ENCODE data around the gene BCAS3.
"Not testable (repeated sequence)": the region's sequence is repeated elsewhere in the genome, so short reads cannot be mapped to it uniquely, and the experiment has no call there.

Gene BCAS3

DNA sequence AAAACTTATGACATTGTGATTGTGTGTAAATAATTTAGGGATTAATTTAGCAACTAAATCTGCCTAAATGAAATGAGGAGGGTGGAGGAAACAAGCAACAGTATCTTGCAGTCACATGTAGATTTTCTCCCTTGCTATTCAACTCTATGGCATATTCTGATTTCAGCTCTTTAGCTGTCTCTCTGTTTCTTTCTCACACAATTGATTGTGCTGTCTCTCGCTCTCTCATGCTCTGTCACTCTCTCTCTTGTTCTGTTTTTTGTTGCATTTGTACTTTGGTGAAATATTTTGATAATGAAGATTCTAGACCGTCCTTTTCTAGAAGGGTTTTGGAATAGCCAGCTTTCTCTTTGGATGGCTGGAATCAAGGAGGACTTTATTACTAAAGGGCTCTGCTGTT lies 70.6 kb downstream of the BCAS3 start:
- Mint-ChIP-seq H3K27me3 (no peaks in the 10 kb centered on the region), H3K4me3 (no peak overlapping the region), H3K27ac (no peak overlapping the region), H3K4me1 (peaks cover 14% of the 10 kb centered on the region), H3K36me3 (peaks cover 12% of the 10 kb centered on the region), H3K9me3 (peaks cover 3% of the 10 kb centered on the region)
- ATAC-seq = no peak

- Mint-ChIP-seq H3K27ac (no peak overlapping the region), H3K36me3 (peaks cover 12% of the 10 kb centered on the region), H3K4me3 (no peak overlapping the region), H3K4me1 (peaks cover 8% of the 10 kb centered on the region), H3K9me3 (peaks cover 3% of the 10 kb centered on the region), H3K27me3 (no peaks in the 10 kb centered on the region)
- no peak for ATAC-seq
Measured at GRCh38 chr17:60749050-60749449, 71.4 kb downstream of the BCAS3 start.

DNA sequence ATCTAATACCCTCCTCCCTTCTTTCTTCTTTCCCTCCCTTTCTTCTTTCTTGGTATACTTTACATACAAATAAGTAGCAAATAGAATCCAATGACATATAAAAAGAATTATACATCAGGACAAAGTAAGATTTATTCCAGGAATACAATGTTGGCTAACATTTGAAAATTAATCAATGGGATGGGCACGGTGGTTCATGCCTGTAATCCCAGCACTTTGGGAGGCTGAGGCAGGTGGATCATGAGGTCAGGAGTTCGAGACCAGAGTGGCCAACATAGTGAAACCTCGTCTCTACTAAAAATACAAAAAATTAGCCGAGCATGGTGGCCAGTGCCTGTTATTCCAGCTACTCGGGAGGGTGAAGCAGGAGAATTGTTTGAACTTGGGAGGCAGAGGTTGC lies 72.1 kb downstream of the BCAS3 start:
- Mint-ChIP-seq H3K9me3 (peaks cover 3% of the 10 kb centered on the region), H3K4me1 (peaks cover 8% of the 10 kb centered on the region), H3K36me3 (peaks cover 12% of the 10 kb centered on the region), H3K4me3 (no peak overlapping the region), H3K27ac (no peak overlapping the region), H3K27me3 (no peaks in the 10 kb centered on the region)
- ATAC-seq = no peak

DNA sequence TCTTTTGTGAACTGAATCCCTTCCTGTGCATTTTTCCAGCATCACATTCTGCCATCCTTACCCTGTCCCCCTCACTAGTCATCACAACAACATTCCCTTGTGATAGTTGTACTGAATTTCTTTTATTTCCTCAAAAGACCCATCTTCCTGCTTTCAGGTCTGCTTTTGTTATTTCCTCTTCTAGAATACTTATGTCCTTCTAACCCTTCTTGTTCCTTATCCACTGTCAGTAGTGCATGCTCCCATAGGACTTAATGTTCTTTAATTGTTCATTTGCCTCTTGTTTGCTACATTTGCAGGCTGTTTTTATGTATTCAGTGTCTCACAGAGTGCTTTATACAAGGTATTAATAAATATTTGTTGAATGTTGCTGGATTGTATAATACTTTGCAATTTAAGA lies 73.0 kb downstream of the BCAS3 start:
- Mint-ChIP-seq H3K4me1 (peaks cover 8% of the 10 kb centered on the region), H3K4me3 (no peak overlapping the region), H3K9me3 (peaks cover 3% of the 10 kb centered on the region), H3K36me3 (peaks cover 12% of the 10 kb centered on the region), H3K27ac (no peak overlapping the region), H3K27me3 (no peaks in the 10 kb centered on the region)
- no peak for ATAC-seq

DNA sequence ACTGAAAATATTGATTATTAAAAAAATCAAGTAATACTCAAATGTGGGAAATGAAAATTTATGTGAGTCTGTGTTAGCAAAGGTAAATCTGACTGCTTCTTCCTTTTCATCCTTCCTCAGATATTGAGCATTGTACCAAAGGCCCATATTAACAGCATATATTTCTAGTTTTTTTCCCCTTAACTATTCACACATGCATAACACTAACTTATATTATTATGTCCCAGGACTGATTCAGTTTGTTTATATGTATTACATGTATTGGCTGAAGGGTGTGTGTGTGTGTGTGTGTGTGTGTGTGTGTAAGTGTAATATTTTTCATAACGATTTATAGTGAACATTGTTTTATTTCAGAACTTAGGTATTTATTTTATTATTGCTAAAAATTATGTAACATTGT lies 74.2 kb downstream of the BCAS3 start:
- no peaks in the 10 kb centered on the region for H3K27me3 Mint-ChIP-seq
- peaks cover 8% of the 10 kb centered on the region for H3K4me1 Mint-ChIP-seq
- H3K27ac Mint-ChIP-seq = no peak overlapping the region
- peaks cover 3% of the 10 kb centered on the region for H3K9me3 Mint-ChIP-seq
- ATAC-seq = no peak
- H3K36me3 Mint-ChIP-seq = peaks cover 12% of the 10 kb centered on the region
- no peak overlapping the region for H3K4me3 Mint-ChIP-seq

DNA sequence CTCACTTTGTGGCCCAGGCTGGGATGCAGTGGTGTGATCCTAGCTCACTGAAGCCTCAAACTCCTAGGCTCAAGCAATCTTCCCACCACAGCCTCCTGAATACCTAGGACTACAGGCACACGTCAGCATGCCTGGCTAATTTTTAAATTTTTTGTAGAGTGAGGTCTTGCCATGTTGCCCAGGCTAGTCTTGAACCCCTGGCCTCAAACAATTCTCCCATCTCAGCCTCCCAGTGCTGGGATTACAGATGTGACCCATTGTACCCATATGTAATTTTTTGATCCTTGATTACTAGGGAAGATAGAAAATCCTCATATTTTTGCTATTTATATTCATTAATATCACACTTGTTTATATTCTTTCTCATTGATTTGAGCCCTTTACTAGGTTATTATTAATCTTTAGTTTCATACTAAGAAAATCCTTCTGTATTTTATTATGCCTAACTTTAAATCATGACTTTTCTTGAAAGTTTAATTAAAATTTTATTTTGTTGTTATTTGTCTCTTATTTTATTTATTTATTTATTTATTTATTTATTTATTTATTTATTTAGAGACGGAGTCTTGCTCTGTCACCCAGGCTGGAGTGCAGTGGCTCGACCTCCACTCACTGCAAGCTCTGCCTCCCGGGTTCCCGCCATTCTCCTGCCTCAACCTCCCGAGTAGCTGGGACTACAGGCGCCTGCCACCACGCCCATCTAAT lies 75.4 kb downstream of the BCAS3 start:
- Mint-ChIP-seq H3K27ac (no peak overlapping the region), H3K4me1 (peaks cover 8% of the 10 kb centered on the region), H3K27me3 (no peaks in the 10 kb centered on the region), H3K4me3 (no peak overlapping the region), H3K9me3 (peaks cover 3% of the 10 kb centered on the region), H3K36me3 (peaks cover 6% of the 10 kb centered on the region)
- ATAC-seq = no peak

DNA sequence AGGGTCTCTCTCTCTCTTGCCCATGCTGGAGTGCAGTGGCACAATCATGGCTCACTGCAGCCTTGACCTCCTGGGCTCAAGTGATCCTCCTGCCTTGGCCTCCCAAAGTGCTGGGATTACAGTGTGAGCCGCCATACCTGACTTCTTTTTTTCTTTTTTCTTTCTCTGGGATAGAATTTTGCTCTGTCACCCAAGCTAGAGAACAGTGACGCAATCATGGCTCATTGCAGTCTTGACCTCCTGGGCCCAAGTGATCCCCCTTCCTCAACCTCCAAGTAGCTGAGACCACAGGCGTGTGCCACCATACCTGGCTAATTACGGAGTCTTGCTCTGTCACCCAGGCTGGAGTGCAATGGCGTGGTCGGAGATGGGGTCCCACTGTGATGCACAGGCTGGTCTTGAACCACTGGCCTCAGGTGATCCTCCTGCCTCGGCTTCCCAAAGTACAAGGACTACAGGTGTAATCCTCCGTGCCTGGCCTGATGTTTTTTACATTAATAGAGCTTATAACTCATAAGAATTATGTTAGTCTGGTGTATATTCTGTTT lies 76.5 kb downstream of the BCAS3 start:
- Mint-ChIP-seq H3K4me1 (peaks cover 8% of the 10 kb centered on the region), H3K36me3 (peaks cover 9% of the 10 kb centered on the region), H3K27me3 (no peaks in the 10 kb centered on the region), H3K9me3 (peaks cover 3% of the 10 kb centered on the region), H3K27ac (no peak overlapping the region), H3K4me3 (no peak overlapping the region)
- ATAC-seq = no peak

DNA sequence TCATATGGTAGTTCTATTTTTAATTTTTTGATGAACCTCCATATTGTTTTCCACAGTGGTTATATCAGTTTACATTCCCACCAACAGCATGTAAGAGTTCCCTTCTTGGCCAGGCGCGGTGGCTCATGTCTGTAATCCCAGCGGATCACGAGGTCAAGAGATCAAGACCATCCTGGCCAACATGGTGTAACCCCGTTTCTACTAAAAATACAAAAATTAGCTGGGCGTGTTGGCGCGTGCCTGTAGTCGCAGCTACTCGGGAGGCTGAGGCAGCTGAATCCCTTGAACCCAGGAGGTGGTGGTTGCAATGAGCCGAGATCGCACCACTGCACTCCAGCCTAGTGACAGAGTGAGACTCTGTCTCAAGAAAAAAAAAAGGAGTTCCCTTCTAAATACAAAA lies 79.1 kb downstream of the BCAS3 start:
- ATAC-seq, H3K4me3 Mint-ChIP-seq, H3K27me3 Mint-ChIP-seq, H3K9me3 Mint-ChIP-seq, H3K27ac Mint-ChIP-seq, H3K4me1 Mint-ChIP-seq: not testable (repeated sequence)
- peaks cover 29% of the 10 kb centered on the region for H3K36me3 Mint-ChIP-seq

- peaks cover 35% of the 10 kb centered on the region for H3K36me3 Mint-ChIP-seq
- H3K27me3 Mint-ChIP-seq = no peaks in the 10 kb centered on the region
- peaks cover 4% of the 10 kb centered on the region for H3K9me3 Mint-ChIP-seq
- no peaks in the 10 kb centered on the region for H3K4me1 Mint-ChIP-seq
- no peak overlapping the region for H3K27ac Mint-ChIP-seq
- ATAC-seq = no peak
- no peak overlapping the region for H3K4me3 Mint-ChIP-seq
Measured at GRCh38 chr17:60757437-60757836, 79.8 kb downstream of the BCAS3 start.

- peaks cover 15% of the 10 kb centered on the region for H3K4me1 Mint-ChIP-seq
- H3K9me3 Mint-ChIP-seq = peaks cover 14% of the 10 kb centered on the region
- H3K4me3 Mint-ChIP-seq = no peak overlapping the region
Measured at GRCh38 chr17:60759756-60760155, 82.1 kb downstream of the BCAS3 start.

GRCh38 chr17:60761301-60761700 lies 83.7 kb downstream of the BCAS3 start:
- not testable (repeated sequence) for H3K27me3 Mint-ChIP-seq, H3K27ac Mint-ChIP-seq

More at GRCh38 chr17:60759756-60760155, 82.1 kb downstream of the BCAS3 start:
- Mint-ChIP-seq H3K27me3 (no peaks in the 10 kb centered on the region), H3K36me3 (peaks cover 57% of the 10 kb centered on the region), H3K27ac (no peak overlapping the region)
- ATAC-seq = no peak

GRCh38 chr17:60766778-60767190 lies 89.1 kb downstream of the BCAS3 start:
- H3K4me3 Mint-ChIP-seq = no peak overlapping the region

More at GRCh38 chr17:60761301-60761700, 83.7 kb downstream of the BCAS3 start:
- Mint-ChIP-seq H3K4me1 (peaks cover 19% of the 10 kb centered on the region), H3K9me3 (peaks cover 17% of the 10 kb centered on the region), H3K36me3 (peaks cover 71% of the 10 kb centered on the region)
- not testable (repeated sequence) for ATAC-seq, H3K4me3 Mint-ChIP-seq

GRCh38 chr17:60767744-60768308 lies 90.2 kb downstream of the BCAS3 start:
- Mint-ChIP-seq H3K9me3 (peaks cover 11% of the 10 kb centered on the region), H3K4me1 (peaks cover 36% of the 10 kb centered on the region), H3K27ac (no peak overlapping the region), H3K36me3 (peaks cover 56% of the 10 kb centered on the region), H3K27me3 (no peaks in the 10 kb centered on the region), H3K4me3 (no peak overlapping the region)
- no peak for ATAC-seq

More at GRCh38 chr17:60766778-60767190, 89.1 kb downstream of the BCAS3 start:
- ATAC-seq = no peak
- H3K27me3 Mint-ChIP-seq = no peaks in the 10 kb centered on the region
- H3K4me1 Mint-ChIP-seq = peaks cover 38% of the 10 kb centered on the region
- peaks cover 66% of the 10 kb centered on the region for H3K36me3 Mint-ChIP-seq
- no peak overlapping the region for H3K27ac Mint-ChIP-seq
- peaks cover 13% of the 10 kb centered on the region for H3K9me3 Mint-ChIP-seq

DNA sequence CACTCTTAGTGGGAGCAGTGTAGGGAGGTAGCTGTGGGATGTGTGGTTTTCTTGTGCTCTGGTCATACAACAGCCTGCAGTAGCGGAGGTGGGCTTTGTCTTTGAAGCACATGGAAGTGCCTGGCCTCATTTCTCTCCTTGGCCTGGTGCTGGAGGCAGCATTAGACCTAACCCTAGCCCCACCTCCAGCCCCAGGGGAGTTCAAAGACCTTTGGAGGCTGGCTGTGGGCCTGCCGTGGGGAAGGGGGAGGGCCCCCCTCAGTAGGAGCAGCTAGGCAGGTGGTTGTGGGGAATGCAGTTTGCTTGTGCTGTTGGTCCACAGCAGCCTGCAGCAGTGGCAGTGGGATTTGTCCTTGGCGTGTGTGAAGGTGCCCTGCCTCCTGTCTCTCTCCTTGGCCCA lies 91.7 kb downstream of the BCAS3 start:
- H3K9me3 Mint-ChIP-seq = peaks cover 5% of the 10 kb centered on the region
- H3K36me3 Mint-ChIP-seq = peaks cover 41% of the 10 kb centered on the region
- H3K27me3 Mint-ChIP-seq = no peaks in the 10 kb centered on the region
- H3K27ac Mint-ChIP-seq = no peak overlapping the region
- H3K4me1 Mint-ChIP-seq = peaks cover 24% of the 10 kb centered on the region
- no peak overlapping the region for H3K4me3 Mint-ChIP-seq
- ATAC-seq = peak; percentile 31

- Mint-ChIP-seq H3K9me3 (no peaks in the 10 kb centered on the region), H3K27ac (no peak overlapping the region), H3K4me3 (no peak overlapping the region), H3K27me3 (no peaks in the 10 kb centered on the region), H3K4me1 (peaks cover 22% of the 10 kb centered on the region), H3K36me3 (peaks cover 27% of the 10 kb centered on the region)
- no peak for ATAC-seq
Measured at GRCh38 chr17:60770946-60771422, 93.3 kb downstream of the BCAS3 start.

DNA sequence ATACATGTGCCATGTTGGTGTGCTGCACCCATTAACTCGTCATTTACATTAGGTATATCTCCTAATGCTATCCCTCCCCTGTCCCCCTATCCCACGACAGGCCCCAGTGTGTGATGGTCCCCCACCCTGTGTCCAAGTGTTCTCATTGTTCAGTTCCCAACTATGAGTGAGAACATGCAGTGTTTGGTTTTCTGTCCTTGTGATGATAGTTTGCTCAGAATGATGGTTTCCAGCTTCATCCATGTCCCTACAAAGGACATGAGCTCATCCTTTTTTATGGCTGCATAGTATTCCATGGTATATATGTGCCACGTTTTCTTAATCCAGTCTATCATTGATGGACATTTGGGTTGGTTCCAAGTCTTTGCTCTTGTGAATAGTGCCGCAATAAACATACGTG lies 94.0 kb downstream of the BCAS3 start:
- H3K27me3 Mint-ChIP-seq, H3K9me3 Mint-ChIP-seq, H3K4me3 Mint-ChIP-seq, ATAC-seq, H3K27ac Mint-ChIP-seq: not testable (repeated sequence)
- H3K36me3 Mint-ChIP-seq = peaks cover 21% of the 10 kb centered on the region
- peaks cover 16% of the 10 kb centered on the region for H3K4me1 Mint-ChIP-seq

All from stimulated activated memory B cell treated with anti-CD40 and anti-IgM and Interleukin-4, amounts not matched to agents 10 μg/mL and 1 μg/mL and 100 μg/mL, for 72 hours (primary cell).